Measurements from ENCODE around the gene CCDC171.

The CCDC171 gene

GRCh38 chr9:16010221-16010620 lies 457.4 kb downstream of the CCDC171 start:
- no peak for DNase-seq

DNA sequence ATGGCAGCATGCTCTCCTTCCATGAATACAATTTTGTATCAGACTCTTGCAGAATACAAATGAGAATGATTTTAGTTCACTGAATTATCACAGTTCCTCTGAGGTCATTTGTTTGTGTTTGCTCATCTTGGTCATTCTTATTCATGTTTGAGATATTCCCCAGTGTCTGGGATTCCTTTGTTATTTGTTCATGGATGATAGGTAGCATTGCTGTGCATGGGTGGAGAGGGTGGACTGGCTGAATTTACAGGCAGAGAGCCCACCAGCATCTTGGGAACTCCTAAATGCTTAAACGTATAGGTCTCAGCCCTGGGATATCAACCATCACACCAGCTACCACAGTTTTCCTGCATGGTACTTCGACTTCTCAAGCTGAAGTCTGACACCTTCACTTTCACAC lies 459.8 kb downstream of the CCDC171 start:
- DNase-seq = no peak

GRCh38 chr9:16013366-16013765 lies 460.5 kb downstream of the CCDC171 start:
- no peak for DNase-seq

DNA sequence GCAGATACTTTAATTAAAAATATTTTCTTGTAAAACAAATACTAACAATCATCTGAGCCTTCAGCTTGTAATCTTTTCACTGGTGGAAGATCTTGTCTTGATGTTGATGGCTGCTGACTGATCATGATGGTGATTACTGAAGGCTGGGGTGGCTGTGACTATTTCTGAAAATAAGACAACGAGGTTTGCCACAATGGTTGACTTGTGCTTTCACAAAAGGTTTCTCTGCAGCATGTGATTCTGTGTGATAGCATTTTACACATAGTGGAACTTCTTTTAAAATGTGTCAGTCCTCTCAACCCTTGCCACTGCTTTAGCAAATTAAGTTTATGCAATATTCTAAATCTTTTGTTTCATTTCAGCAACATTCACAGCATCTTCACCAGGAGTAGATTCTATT lies 461.0 kb downstream of the CCDC171 start:
- no peak for DNase-seq

GRCh38 chr9:16022228-16022627 lies 469.4 kb downstream of the CCDC171 start:
- no peak for DNase-seq

GRCh38 chr9:16023446-16023845 lies 470.6 kb downstream of the CCDC171 start:
- DNase-seq = no peak
